ENCODE measurements around the gene MMP12. TPM values are rescaled to one million over a fixed set of nuclear protein-coding genes. Genes with fewer than 3 reads are reported as not detected.
A peak's percentile ranks its signal among the peaks of the same experiment; 100 is the strongest.

Gene MMP12
- total RNA-seq, 1 donor from 2014 or later: not detected

DNA sequence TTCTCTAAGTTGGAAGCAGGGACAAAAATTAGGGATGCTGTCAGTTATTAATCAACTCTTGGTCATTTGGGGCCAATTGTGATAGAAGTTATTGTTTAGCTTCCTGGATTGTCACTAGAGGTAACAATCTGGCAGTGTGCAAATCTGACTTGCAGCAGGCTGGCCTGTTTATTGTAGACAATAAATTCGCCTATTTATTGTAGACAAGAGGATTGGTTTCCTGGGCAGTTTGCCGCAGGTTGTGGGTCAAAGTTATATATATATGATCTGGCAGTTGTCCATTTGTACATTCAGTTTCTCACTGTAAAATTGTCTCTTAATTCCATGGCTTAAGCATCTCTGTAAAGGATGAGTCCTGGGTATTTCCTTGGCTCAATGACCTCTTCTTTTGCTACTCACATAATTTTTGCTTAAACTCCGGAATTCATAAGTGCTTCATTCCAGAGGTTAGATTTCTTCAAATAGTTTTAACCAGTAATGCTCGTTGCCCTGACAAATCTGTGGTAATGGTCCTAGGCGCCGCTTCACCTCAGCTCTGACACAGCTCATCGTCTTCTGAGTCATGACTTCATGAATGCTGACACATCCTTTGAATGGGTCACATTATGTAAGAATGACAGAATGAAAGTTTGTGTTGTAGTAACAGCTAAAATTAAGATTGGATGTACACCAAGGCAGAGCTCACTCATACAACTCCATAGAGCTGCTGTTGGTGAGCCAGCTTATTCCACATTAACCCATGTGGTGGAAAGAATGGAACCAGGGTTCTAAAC, 23.6 kb downstream of the MMP12 start:
- ATAC-seq: no peak
- no peak for DNase-seq (ENCODE audit: low spot score)

GRCh38 chr11:102849311-102849710, 25.5 kb downstream of the MMP12 start:
- no peak for ATAC-seq
- DNase-seq (ENCODE audit: low spot score): no peak

GRCh38 chr11:102846292-102846691, 28.5 kb downstream of the MMP12 start:
- no peak for ATAC-seq
- DNase-seq (ENCODE audit: low spot score): no peak

DNA sequence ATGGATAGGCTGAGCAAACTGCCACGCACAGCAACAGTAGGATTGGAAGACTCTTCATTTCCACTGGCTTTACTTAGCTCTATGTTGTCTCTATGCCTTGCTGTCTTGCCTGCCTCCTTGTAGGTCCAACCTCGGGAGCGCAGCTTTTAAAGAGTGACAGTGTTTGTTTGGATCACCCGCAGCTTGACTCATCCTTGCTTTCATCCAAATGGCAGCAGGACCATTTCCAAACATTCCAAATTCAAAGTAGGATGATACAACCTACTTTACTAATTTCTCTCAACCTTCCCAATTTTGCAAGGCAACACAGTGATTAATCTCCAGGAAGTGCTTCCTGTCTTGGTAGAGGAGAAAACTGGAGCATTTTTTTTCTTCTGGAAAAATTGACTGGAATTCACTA, 31.3 kb downstream of the MMP12 start, which contains the start of gene MMP3:
Gene MMP3, minus strand, starts transcription at position 121 of the 400 bp plus-strand sequence. Its CDS starts 63 bp downstream, at position 58.
- DNase-seq (ENCODE audit: low spot score) (no peak), ATAC-seq (no peak)

DNA sequence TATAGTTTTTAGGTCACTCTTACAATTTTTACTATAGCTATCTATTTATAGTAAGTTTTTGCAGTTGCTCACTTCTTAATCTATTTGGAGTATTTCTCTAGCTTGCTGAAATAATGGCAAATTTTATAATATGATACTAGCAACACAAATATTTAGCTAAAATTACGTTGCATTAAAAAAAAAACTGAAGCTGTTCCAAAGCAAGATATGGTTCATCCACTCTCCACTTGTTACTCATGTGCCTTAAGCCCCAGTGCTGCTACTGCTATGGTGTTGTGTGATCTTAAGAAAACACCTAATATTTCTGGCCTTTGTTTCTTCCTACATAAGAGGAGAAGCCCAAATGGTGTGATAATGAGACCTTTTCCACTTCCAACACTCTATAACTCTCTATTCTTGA, 31.9 kb downstream of the MMP12 start:
- ATAC-seq: no peak
- no peak for DNase-seq (ENCODE audit: low spot score)

- no peak for ATAC-seq
- DNase-seq (ENCODE audit: low spot score): no peak
Observed at GRCh38 chr11:102840018-102840417, 34.8 kb downstream of the MMP12 start.

- DNase-seq (ENCODE audit: low spot score) (no peak), ATAC-seq (no peak)
Observed at GRCh38 chr11:102837646-102838045, 37.1 kb downstream of the MMP12 start.

- DNase-seq (ENCODE audit: low spot score) (no peak), ATAC-seq (no peak)
Observed at GRCh38 chr11:102837156-102837555, 37.6 kb downstream of the MMP12 start.

- no peak for ATAC-seq
- DNase-seq (ENCODE audit: low spot score): no peak
Observed at GRCh38 chr11:102836290-102836875, 38.4 kb downstream of the MMP12 start.

DNA sequence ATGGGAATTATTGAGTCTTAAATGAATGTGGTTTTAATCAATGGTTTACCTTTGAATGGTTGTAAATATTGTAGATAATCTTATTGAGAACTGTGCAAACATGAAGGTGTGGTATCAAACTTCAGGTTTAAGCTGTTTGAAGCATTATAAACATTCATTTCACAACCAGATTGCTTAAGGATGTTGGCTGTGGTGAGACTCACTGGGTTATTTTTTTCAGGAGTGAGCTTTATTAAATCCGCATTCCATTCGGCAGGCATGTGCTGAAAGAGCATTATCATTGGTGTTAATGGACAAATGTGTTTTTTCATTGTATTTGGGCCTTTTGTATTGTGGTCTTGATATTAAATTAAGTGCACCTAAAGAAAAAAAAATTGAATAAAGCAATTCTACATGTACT, 41.1 kb downstream of the MMP12 start:
- DNase-seq (ENCODE audit: low spot score): no peak
- ATAC-seq: no peak

- no peak for ATAC-seq
- DNase-seq (ENCODE audit: low spot score): no peak
Observed at GRCh38 chr11:102832612-102833011, 42.2 kb downstream of the MMP12 start.

- DNase-seq (ENCODE audit: low spot score) (peak; percentile 46), ATAC-seq (peak; percentile 88)
Observed at GRCh38 chr11:102831489-102832440, 43.0 kb downstream of the MMP12 start.

GRCh38 chr11:102831128-102831488, 43.7 kb downstream of the MMP12 start:
- ATAC-seq (no peak), DNase-seq (ENCODE audit: low spot score) (no peak)

DNA sequence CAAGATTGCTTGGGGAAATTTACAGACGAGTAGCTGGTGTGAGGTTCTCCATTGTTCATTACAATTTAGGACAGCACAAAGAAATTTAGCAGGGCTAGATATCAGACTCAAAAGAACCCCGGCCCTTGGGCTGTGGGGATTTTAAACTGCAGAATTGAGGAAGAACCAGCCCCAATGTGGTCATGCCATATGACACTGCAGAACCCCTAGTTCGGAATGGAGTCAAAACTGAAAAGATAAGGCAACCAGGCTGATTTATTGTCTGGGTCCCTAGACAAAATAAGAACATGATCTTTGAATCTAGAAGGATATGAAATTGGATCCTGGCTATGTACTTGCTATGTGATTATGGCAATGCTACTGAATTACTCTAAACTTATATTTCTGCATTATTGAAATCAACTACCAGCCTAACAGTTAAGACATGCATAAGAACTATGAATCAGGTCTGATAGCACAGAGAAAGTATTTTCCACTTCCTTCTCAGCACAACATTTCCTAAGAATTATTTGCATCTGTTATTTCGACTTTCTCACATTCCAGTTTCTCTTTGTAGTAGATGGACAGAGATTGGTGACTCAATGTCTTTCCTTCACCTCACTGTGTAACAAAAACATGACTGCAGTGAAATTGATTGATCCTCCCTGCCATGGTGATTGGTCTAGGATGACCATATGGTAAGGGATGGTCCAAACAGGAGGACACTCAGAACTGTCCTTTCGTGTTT, 44.6 kb downstream of the MMP12 start:
- no peak for DNase-seq (ENCODE audit: low spot score)

GRCh38 chr11:102829316-102830000, 45.3 kb downstream of the MMP12 start:
- DNase-seq (ENCODE audit: low spot score) (no peak), ATAC-seq (no peak)

More for the DNA sequence above, 44.6 kb downstream of the MMP12 start:
- ATAC-seq: no peak

DNA sequence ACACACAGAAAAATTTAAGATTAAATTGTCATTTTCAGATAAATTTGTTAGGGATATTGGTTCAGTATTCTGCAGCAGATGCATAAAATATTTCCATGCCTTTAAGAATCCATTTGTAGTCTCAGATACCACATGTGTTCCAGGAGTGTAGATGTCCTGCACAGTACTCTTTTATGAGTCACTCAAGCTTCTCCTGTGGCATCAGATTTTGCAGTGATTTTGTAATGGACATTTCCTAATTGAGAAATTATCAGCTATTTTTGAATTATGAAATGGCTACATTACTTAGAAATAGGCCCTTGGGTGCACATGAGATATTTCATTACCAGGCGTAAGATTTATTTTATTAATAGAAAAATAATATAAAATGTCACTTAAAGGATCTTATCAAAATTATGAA, 50.2 kb downstream of the MMP12 start:
- DNase-seq (ENCODE audit: low spot score): no peak
- ATAC-seq: no peak

DNA sequence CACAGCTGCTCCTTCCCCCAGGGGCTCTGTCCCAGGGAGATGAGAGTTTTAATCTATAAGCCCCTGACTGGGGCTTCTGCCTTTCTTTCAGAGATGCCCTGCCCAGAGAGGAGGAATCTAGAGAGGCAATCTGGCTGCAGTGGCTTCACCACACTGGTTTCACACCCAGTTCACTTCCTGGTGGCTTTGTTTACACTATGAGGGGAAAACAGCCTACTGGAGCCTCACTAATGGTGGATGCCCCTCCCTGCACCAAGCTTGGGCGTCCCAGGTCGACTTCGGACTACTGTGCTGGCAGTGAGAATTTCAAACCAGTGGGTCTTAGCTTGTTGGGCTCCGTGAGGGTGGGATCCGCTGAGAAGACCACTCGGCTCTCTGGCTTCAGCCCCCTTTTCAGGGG, 55.3 kb downstream of the MMP12 start:
- ATAC-seq (no peak), DNase-seq (ENCODE audit: low spot score) (no peak)

DNA sequence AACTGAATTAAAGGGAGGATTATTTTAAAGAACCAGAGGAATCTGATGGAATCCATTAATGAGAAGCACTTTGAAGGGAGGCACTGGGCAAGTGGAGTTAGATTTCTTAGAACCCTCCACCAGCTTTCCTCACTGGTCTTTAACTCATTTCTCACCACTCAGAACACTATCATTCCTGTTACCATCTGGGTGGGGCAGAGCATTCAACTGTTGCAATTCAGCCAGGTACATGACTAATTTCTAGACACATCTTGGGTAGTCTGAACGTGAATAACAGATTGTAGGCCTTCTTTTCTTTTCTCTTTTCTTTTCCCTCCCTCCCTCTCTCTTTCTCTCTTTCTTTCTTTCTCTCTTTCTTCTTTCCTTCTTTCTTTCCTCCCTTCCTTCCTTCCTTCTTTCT, 61.3 kb downstream of the MMP12 start:
- no peak for ATAC-seq
- no peak for DNase-seq (ENCODE audit: low spot score)

All from left lobe of liver (tissue), 2 donors.